ENCODE measurements around the gene DPP10. TPM values are rescaled to one million over a fixed set of nuclear protein-coding genes. Genes with fewer than 3 reads are reported as not detected.

The DPP10 gene
- total RNA-seq, 1 donor from 2014 or later, result 15.1 TPM

DNA sequence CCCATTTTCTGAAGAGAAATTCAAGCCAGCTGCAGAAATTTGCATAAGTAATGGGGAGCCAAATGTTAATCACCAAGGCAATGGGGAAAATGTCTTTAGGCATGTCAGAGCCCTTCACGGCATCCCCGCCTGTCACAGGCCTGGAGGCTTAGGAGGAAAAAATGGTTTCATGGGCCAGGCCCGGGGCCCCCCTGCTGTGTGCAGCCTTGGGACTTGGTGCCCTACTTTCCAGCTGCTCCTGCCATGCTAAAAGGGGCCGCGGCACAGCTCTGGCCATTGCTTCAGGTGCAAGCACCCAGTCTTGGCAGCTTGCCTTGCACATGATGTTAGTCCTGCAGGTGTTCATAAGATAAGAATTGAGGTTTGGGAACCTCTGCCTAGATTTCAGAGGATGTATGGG, 1235.7 kb downstream of the DPP10 start:
- peaks cover 11% of the 10 kb centered on the region for H3K36me3 Mint-ChIP-seq (ENCODE audit: unreplicated experiment)
- peaks cover 2% of the 10 kb centered on the region for H3K9me3 Mint-ChIP-seq (ENCODE audit: unreplicated experiment)
- no peaks in the 10 kb centered on the region for H3K27me3 Mint-ChIP-seq (ENCODE audit: unreplicated experiment)
- no peak overlapping the region for H3K27ac Mint-ChIP-seq (ENCODE audit: unreplicated experiment)
- TF ChIP-seq, protein P1, sequence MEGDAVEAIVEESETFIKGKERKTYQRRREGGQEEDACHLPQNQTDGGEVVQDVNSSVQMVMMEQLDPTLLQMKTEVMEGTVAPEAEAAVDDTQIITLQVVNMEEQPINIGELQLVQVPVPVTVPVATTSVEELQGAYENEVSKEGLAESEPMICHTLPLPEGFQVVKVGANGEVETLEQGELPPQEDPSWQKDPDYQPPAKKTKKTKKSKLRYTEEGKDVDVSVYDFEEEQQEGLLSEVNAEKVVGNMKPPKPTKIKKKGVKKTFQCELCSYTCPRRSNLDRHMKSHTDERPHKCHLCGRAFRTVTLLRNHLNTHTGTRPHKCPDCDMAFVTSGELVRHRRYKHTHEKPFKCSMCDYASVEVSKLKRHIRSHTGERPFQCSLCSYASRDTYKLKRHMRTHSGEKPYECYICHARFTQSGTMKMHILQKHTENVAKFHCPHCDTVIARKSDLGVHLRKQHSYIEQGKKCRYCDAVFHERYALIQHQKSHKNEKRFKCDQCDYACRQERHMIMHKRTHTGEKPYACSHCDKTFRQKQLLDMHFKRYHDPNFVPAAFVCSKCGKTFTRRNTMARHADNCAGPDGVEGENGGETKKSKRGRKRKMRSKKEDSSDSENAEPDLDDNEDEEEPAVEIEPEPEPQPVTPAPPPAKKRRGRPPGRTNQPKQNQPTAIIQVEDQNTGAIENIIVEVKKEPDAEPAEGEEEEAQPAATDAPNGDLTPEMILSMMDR (IDR thresholded peaks at IDR 0.05; ENCODE audit: partially characterized antibody, unreplicated experiment), result no peak
- H3K4me1 Mint-ChIP-seq (ENCODE audit: low read depth, unreplicated experiment), result no peaks in the 10 kb centered on the region
- H3K4me3 Mint-ChIP-seq (ENCODE audit: unreplicated experiment), result no peak overlapping the region
- no peak for DNase-seq

DNA sequence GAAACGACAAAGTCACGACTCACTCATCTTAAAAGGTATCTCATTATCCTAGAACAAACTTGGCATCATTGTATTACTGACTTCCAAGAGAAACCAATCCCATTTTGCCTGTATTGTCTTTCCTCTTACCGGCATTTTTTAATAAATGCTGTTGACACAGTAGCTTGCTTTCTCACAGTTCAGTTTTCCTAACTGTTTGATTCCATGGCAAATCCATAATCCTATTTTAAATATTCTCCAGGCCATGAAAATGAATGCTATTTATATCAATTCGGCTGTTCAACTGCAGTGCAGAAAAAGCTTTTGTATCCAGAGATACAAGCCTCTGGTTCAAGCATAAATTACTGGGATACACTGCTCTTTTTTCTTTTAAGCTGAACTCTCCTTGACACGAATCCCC, 1241.9 kb downstream of the DPP10 start:
- no peaks in the 10 kb centered on the region for H3K27me3 Mint-ChIP-seq (ENCODE audit: unreplicated experiment)
- no peak overlapping the region for H3K4me3 Mint-ChIP-seq (ENCODE audit: unreplicated experiment)
- TF ChIP-seq, protein P1 (IDR thresholded peaks at IDR 0.05; ENCODE audit: partially characterized antibody, unreplicated experiment), result no peak
- H3K9me3 Mint-ChIP-seq (ENCODE audit: unreplicated experiment), result no peaks in the 10 kb centered on the region
- no peaks in the 10 kb centered on the region for H3K36me3 Mint-ChIP-seq (ENCODE audit: unreplicated experiment)
- no peaks in the 10 kb centered on the region for H3K4me1 Mint-ChIP-seq (ENCODE audit: low read depth, unreplicated experiment)
- no peak overlapping the region for H3K27ac Mint-ChIP-seq (ENCODE audit: unreplicated experiment)
- no peak for DNase-seq

DNA sequence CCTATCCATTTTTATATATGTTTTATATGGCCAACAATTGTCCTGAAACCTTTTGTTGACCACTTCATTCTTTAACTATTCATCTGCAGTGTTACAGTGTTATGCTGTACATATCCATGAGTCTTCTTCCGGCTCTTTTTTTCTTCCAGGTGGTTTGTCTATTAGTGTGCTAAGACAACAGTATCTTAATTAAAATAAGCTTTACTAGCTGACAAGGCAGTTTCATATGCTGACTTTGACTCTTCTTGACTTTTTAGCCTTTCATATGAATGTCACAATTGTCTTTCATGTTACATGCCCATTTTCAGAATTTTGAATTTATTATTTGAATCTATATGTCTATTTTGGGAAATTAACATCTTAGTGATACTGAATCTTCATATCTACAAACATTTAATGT, 1249.0 kb downstream of the DPP10 start:
- no peak overlapping the region for H3K27ac Mint-ChIP-seq (ENCODE audit: unreplicated experiment)
- TF ChIP-seq, protein P1 (IDR thresholded peaks at IDR 0.05; ENCODE audit: partially characterized antibody, unreplicated experiment), result no peak
- no peaks in the 10 kb centered on the region for H3K27me3 Mint-ChIP-seq (ENCODE audit: unreplicated experiment)
- H3K36me3 Mint-ChIP-seq (ENCODE audit: unreplicated experiment), result no peaks in the 10 kb centered on the region
- no peaks in the 10 kb centered on the region for H3K9me3 Mint-ChIP-seq (ENCODE audit: unreplicated experiment)
- H3K4me3 Mint-ChIP-seq (ENCODE audit: unreplicated experiment), result no peak overlapping the region
- no peaks in the 10 kb centered on the region for H3K4me1 Mint-ChIP-seq (ENCODE audit: low read depth, unreplicated experiment)
- no peak for DNase-seq

DNA sequence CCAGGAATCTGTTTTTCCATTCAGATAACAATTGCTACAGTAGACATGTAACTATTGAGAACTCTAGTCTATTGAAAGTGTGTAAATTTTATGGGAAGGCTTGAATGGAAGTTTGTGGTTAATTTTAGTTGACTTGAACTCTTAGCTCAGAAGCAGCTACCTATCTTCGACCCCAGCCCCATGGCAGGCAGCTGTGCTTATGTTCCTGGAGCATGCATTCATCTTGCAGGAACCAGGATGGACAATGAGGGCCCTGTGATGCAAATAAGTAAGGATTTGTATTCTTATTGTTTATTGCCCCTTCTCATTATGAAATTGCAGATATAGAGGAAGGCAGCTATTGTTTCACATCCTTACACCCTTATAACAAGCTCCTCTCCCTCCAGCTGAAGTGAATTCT, 1252.2 kb downstream of the DPP10 start:
- TF ChIP-seq, protein P1 (IDR thresholded peaks at IDR 0.05; ENCODE audit: partially characterized antibody, unreplicated experiment), result no peak
- Mint-ChIP-seq H3K4me3 (ENCODE audit: unreplicated experiment) (no peak overlapping the region), H3K4me1 (ENCODE audit: low read depth, unreplicated experiment) (no peaks in the 10 kb centered on the region), H3K27me3 (ENCODE audit: unreplicated experiment) (no peaks in the 10 kb centered on the region), H3K36me3 (ENCODE audit: unreplicated experiment) (no peaks in the 10 kb centered on the region), H3K9me3 (ENCODE audit: unreplicated experiment) (no peaks in the 10 kb centered on the region), H3K27ac (ENCODE audit: unreplicated experiment) (no peak overlapping the region)
- DNase-seq, result no peak

DNA sequence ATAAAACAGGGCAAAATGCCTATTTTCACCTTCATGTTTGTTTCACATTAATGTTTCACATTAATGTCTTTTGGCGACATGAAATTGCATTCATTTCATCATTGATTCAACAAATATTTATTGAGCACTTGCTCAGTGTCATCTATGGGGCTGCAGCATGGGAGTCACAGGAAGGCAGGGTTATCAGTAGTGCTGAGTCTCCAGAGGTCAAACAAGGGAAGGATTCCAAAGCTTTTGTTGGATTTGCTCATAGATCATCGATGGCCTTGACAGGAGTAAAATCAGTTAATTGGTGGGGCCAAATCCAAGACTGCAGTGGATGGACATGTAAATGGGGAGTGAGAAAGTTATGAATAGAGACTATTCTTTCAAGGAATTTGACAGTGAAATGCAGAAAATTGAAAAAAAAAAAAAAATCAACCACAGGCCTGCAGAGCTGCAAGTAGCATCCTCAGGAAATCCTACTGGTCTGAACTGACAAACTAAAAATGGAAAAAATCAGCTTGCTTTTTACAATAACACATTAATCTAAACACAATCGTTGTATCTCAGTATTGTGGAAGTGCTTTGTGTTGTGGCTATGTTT, 1290.8 kb downstream of the DPP10 start:
- Mint-ChIP-seq H3K27ac (ENCODE audit: unreplicated experiment) (no peak overlapping the region), H3K4me1 (ENCODE audit: low read depth, unreplicated experiment) (no peaks in the 10 kb centered on the region), H3K9me3 (ENCODE audit: unreplicated experiment) (no peaks in the 10 kb centered on the region), H3K27me3 (ENCODE audit: unreplicated experiment) (no peaks in the 10 kb centered on the region), H3K4me3 (ENCODE audit: unreplicated experiment) (no peak overlapping the region), H3K36me3 (ENCODE audit: unreplicated experiment) (no peaks in the 10 kb centered on the region)
- no peak for DNase-seq
- TF ChIP-seq, protein P1 (IDR thresholded peaks at IDR 0.05; ENCODE audit: partially characterized antibody, unreplicated experiment), result no peak
